Testis (tissue), 2 donors: ENCODE data around the gene PTPRK.

Experiments used
- CTCF ChIP-seq, 3 experiments: fragments of 450-650 bp in 2 of 3; fragments of 200-600 bp in 1 of 3; sonication (generic) in 1 of 3; IDR thresholded peaks; one replicate each; pipeline ENCODE4 v1.5.1; 2016 to 2019; ENCODE audit warnings: antibody characterized with exemption in 3 of 3, mild to moderate bottlenecking in 2 of 3, moderate library complexity in 1 of 3
- POLR2A ChIP-seq: fragments of 450-650 bp; IDR thresholded peaks from one replicate; pipeline ENCODE4 v1.6.1; 2017; ENCODE audit warnings: antibody characterized with exemption, mild to moderate bottlenecking, moderate library complexity

- TF ChIP-seq CTCF (IDR thresholded peaks at IDR 0.05) (no peak), POLR2A (no peak)
These were observed 348.3 kb downstream of the PTPRK start for GRCh38 chr6:128172081-128172480.
